ENCODE measurements around the gene SERPINA4.

Gene SERPINA4

GRCh38 chr14:94613720-94614644 lies 52.7 kb downstream of the SERPINA4 start:
- no peak for DNase-seq (ENCODE audit: low read depth in 2 of 3, low spot score in 2 of 3)

DNA sequence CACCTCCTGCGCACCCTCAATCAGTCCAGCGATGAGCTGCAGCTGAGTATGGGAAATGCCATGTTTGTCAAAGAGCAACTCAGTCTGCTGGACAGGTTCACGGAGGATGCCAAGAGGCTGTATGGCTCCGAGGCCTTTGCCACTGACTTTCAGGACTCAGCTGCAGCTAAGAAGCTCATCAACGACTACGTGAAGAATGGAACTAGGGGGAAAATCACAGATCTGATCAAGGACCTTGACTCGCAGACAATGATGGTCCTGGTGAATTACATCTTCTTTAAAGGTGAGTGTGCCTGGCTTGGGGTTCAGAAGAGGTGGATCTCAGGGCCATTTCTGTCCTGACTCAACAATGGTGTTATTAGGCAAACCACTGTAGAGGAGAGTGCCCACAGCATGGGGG lies 53.6 kb downstream of the SERPINA4 start:
- no peak for DNase-seq (ENCODE audit: low read depth in 2 of 3, low spot score in 2 of 3)

- no peak for DNase-seq (ENCODE audit: low read depth in 2 of 3, low spot score in 2 of 3)
Observed at GRCh38 chr14:94615254-94615653, 54.0 kb downstream of the SERPINA4 start.

DNA sequence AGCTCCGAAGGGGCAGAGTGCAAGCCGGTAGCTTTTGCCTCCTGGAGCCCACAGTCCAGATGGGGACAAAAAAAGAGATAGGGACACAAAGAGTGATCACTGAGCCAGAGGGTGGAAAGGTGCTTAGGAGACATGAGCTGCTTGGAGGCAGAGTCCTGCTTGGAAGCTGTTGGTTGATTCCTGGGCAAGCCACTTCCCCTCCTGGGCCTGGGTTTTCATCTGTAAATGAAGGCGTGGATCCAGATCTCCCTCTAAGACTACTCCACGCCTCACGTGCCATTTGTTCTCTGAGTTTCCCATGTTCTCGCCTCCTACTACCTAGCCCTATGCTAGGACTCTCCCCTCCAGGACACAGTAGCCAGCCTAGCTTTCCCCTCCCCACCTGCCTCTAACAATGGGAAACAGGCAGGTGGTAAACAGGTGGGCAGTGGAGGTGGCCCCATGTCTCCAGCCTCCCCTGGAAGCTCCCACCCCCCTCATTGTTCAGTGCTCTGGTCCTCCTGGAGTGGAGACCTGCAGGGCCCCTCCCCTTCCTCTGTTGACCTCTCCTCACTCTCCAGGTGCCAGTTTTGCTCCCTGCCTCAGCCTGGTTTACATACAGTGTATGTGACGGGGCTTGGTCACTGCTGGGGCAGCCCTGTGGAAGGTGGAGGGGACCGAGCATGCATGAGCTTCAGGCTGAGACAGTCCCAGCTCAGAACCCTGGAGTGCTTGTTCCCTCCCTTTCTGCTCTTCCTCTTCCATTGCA lies 54.8 kb downstream of the SERPINA4 start:
- no peak for DNase-seq (ENCODE audit: low read depth in 2 of 3, low spot score in 2 of 3)

DNA sequence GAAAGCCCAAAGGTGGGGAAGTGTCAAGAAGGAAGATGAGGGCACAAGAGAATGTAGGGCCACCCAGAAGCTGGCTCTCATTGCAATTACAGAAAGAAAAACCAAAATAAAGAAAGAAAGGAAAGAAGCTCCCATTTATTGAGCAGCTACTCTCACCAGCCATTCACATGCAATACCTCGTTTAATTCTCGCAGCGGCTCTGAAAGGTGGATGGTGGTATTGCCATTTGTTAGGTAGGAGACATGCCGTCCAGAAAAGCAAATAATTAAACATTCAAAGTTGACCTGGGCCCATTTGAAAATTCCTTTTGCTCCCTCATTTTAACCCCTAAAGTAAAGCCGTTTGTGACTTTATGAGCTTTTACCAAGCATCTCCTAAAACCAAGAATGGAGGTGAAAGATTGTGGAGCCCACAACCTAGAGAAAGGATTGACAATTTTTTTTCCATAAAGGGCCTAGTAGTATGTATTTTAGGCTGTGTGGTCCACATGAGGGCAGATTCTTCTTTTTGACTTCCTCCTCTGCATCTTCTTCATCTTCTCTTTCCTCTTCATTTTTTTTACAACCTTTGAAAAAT lies 56.2 kb downstream of the SERPINA4 start:
- no peak for DNase-seq (ENCODE audit: low read depth in 2 of 3, low spot score in 2 of 3)

DNA sequence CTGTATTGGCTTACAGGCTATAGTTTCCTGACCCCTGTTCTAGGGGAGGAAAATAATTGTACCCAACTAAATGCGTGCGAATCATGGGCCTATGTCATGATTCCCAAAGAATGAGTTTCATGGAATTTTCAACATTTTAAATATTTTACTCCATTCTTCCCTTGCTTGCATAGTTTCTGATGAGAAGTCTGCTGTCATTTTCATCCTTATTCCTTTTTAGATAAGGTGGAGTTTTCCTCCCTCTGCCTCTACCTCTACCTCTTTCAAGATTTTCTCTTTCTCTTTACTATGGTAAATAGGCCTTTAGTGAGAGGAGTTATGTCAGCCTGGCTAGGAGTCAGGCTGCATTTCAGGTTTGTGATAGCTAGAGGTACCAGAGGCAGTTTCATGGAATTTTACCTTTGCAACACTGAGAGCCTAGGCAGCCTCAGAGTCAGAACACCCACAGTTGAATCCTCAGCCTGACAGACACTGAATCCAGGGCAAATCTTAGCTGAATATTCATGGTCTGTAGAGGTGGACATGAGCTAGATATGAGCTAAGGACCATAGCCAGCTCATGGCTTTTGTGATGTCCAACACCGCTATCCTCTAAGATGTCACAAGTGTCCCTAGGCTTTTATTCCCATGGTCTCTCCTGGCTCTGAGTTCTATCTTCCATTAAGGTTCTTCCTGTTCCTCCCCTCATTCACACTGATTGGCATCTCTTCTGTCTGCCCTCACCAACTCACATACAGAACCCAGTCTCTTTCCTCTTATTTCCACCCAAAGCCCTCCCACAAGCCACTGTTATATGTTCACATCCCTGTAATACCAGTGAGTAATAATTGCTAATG lies 57.0 kb downstream of the SERPINA4 start:
- DNase-seq (ENCODE audit: low read depth in 2 of 3, low spot score in 2 of 3) = no peak

DNA sequence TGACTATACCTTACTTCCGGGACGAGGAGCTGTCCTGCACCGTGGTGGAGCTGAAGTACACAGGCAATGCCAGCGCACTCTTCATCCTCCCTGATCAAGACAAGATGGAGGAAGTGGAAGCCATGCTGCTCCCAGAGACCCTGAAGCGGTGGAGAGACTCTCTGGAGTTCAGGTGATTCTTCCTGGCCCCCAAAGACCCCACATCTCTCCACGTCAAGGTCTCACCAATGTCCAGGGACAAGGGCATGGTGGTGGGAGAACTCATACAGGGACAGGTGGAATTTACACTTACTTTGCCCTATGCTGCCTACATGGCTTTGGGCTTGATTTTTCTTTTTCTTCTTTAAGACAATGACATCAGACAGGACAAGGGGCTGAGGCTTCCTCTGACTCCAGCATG lies 58.1 kb downstream of the SERPINA4 start:
- DNase-seq (ENCODE audit: low read depth in 2 of 3, low spot score in 2 of 3) = no peak

Measured in activated CD8-positive, alpha-beta memory T cell treated with anti-CD3 and anti-CD28 coated beads for 48 hours (primary cell).